HPDE6-E6E7 (cell line): Measurements from ENCODE around the gene CDC34.

Experiments used
- DNase-seq: peaks from one replicate; pipeline ENCODE4 v3.0.0; 2011; ENCODE audit warnings: missing footprints; ENCODE audit errors: extremely low spot score

Gene CDC34

GRCh38 chr19:588741-589692 is 57.5 kb downstream of the CDC34 start:
- no peak for DNase-seq

GRCh38 chr19:589693-590395 is 58.3 kb downstream of the CDC34 start, which contains the start of gene HCN2:
Gene HCN2, plus strand, starts transcription at chr19:589881. Its CDS starts 65 bp downstream, at chr19:589946.
- DNase-seq, result no peak

GRCh38 chr19:590396-590745 is 58.8 kb downstream of the CDC34 start:
- DNase-seq, result no peak

- no peak for DNase-seq
Measured at GRCh38 chr19:590750-591098, 59.2 kb downstream of the CDC34 start.

GRCh38 chr19:591099-591958 is 59.8 kb downstream of the CDC34 start:
- DNase-seq, result no peak
